ENCODE data around the gene LDLRAD3.

GRCh38 chr11:35897019-35897418 is 46.8 kb upstream of the LDLRAD3 start:
- TF ChIP-seq CTCF (conservative IDR thresholded peaks at IDR 0.05; ENCODE audit: low read depth, low read length) (no peak), EZH2 (IDR thresholded peaks at IDR 0.05; ENCODE audit: low read length, unreplicated experiment) (no peak)

Measured in PC-3 (cell line).